ENCODE results near the gene RPS6KB2. TPM values are rescaled to one million over a fixed set of nuclear protein-coding genes. Genes with fewer than 3 reads are reported as not detected.
A peak's percentile ranks its signal among the peaks of the same experiment; 100 is the strongest.

RPS6KB2 gene
- total and polyA plus RNA-seq, 2 of the 4 experiments (the other 2 are of a cell fraction): 50.7 to 58.4 TPM

DNA sequence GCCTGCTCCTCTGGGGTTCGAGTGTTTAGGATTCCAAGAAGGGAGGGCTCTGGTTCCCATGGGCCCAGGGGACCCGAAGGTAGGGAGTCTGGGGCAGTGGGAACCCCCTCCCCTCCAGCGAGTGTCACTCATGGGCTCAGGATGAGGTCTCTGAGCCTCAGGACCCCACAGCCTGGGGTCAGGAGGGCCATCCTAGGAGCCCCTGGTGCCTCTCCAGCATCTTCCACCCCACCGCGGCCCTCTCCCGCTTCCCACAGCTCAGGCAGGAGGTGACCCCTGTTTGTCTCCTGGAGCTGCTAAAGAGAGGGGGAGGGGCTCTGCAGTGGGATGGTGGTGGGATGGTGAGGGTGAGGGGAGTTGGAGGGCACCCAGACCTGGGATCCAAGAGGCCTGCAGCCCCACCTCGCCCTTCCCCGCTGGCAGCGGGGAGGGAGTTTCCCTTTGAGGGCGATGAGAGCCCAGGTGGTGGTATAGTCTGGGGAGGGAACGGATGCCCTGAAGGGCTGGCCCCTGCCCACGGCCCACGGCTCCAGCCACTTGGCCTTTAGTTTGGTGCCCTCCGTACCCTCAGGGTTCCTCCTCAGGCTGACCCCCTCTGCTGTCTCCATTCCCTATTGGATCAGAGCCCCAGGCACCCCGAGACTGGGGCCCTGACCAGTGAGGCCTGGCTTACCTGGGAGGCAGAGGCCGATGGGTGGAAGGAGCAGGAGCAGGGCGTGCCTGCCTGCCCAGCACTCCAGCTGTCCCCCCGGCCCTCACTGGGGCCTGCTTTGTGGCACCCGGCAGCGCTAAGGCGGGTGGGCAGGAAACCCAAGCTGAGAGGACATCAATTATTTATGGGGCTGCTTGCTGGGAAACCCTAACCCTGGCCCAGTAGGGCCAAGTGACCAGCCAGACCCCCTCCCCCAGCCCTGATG is 25.8 kb downstream of the RPS6KB2 start (continued):
- TF ChIP-seq SMC3 (IDR thresholded peaks at IDR 0.05; ENCODE audit: low read depth, low read length): no peak

DNA sequence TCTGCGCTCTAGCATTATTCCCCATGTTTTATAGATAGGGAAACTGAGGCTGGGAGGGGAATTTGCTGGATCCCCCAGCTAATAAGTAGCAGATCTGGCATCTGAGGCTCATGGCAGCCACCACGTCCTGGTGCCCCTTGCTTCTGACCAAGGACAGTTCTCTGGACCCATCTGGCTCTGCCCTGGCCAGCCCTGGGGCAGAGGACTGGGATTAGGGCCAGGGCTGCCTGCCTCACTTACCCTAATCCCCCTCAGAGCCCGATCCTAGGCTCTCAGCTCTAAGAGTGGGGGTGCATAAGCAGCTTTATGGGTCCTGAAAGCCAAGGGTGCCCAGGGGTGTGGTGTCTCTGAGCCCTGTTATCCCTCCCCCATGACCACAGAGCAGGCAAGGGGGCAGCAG is 26.8 kb downstream of the RPS6KB2 start, which contains the start of gene CABP4:
TSS of gene CABP4 (plus strand) at position 301 of the 400 bp plus-strand sequence. CDS start at position 371, 70 bp downstream.
- H3K23ac ChIP-seq (ENCODE audit: low read depth, low read length): no peak within 1 kb of the TSS
- CTCF ChIA-PET: no interaction called here
- intact Hi-C loops (cut with micrococcal nuclease): no loop called here
- BruUV-seq (replicated peaks): no TSS peak
- POLR2A ChIA-PET (ENCODE audit: unreplicated experiment): no interaction called here
- H3K18ac ChIP-seq (ENCODE audit: low read depth, low read length): no peak within 1 kb of the TSS
- dilution Hi-C loops (cut with HindIII; ENCODE audit: low sequenced_read_pairs, unreplicated experiment): no loop called here
- H4K5ac ChIP-seq (ENCODE audit: low read depth, low read length): no peak within 1 kb of the TSS
- ATAC-seq (ENCODE audit: low read depth): no peak
- peak within 1 kb of the TSS; percentile 51 for H2AFZ ChIP-seq (replicated peaks; ENCODE audit: low read length, poor library complexity)
- no peak for DNase-seq
- H4K91ac ChIP-seq (ENCODE audit: insufficient read depth, low read depth, low read length): no peak within 1 kb of the TSS
- H3K4me2 ChIP-seq (ENCODE audit: low read depth, low read length): no peak within 1 kb of the TSS
- peaks cover 25% of the 10 kb centered on the region; the same call in 1 of the 2 replicates for H3K27me3 ChIP-seq (ENCODE audit: control insufficient read depth, insufficient read depth, low read length)
- no peak within 1 kb of the TSS for H3K9ac ChIP-seq (ENCODE audit: low read depth, low read length)
- H3K27ac ChIP-seq (ENCODE audit: insufficient read depth, low read length): no peak within 1 kb of the TSS
- no peak within 1 kb of the TSS for H3K4ac ChIP-seq (ENCODE audit: low read depth, low read length)
- H2BK120ac ChIP-seq (ENCODE audit: low read depth, low read length): no peak within 1 kb of the TSS
- H3K36me3 ChIP-seq (ENCODE audit: control insufficient read depth, insufficient read depth, low read length): no peaks in the 10 kb centered on the region
- no peaks in the 10 kb centered on the region for H3K9me1 ChIP-seq (ENCODE audit: insufficient read depth, low read length)
- H4K20me1 ChIP-seq (ENCODE audit: insufficient read depth, low read length): no peaks in the 10 kb centered on the region
- no peak within 1 kb of the TSS for H2BK5ac ChIP-seq (ENCODE audit: low read depth, low read length, poor library complexity, severe bottlenecking)
- H3K79me1 ChIP-seq (ENCODE audit: low read depth in 1 of 2, low read length in 2 of 2): no peaks in the 10 kb centered on the region
- no peak within 1 kb of the TSS for H3K4me3 ChIP-seq (ENCODE audit: insufficient read depth, low read depth, low read length)
- H2BK20ac ChIP-seq (ENCODE audit: low read depth, low read length): no peak within 1 kb of the TSS
- H3K9me3 ChIP-seq (ENCODE audit: control insufficient read depth, insufficient read depth, low read length): no peaks in the 10 kb centered on the region
- no peak within 1 kb of the TSS for H3K14ac ChIP-seq (replicated peaks; ENCODE audit: low read depth, low read length)
- no peak within 1 kb of the TSS for H2BK15ac ChIP-seq (ENCODE audit: low read depth, low read length)
- no peak within 1 kb of the TSS for H3K56ac ChIP-seq (ENCODE audit: extremely low read depth, insufficient read depth, low read length)
- no peaks in the 10 kb centered on the region for H3K4me1 ChIP-seq (ENCODE audit: control insufficient read depth, insufficient read depth, low read length)
- no peak within 1 kb of the TSS for H4K8ac ChIP-seq (ENCODE audit: low read depth in 2 of 2, low read length in 2 of 2)
- TF ChIP-seq RFX5 (IDR thresholded peaks at IDR 0.05; ENCODE audit: low read depth, low read length): no peak
- no peak for TF ChIP-seq CHD1 (IDR thresholded peaks at IDR 0.05; ENCODE audit: low read depth, low read length)
- TF ChIP-seq, protein P1, sequence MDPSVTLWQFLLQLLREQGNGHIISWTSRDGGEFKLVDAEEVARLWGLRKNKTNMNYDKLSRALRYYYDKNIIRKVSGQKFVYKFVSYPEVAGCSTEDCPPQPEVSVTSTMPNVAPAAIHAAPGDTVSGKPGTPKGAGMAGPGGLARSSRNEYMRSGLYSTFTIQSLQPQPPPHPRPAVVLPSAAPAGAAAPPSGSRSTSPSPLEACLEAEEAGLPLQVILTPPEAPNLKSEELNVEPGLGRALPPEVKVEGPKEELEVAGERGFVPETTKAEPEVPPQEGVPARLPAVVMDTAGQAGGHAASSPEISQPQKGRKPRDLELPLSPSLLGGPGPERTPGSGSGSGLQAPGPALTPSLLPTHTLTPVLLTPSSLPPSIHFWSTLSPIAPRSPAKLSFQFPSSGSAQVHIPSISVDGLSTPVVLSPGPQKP (IDR thresholded peaks at IDR 0.05; ENCODE audit: borderline replicate concordance, low read depth, low read length): no peak
- no peak for TF ChIP-seq MAFK (IDR thresholded peaks at IDR 0.05; ENCODE audit: low read depth, low read length)
- no peak for TF ChIP-seq NFE2L2 (IDR thresholded peaks at IDR 0.05; ENCODE audit: low read depth, low read length)
- no CpG with 5 or more reads among the region's 3 CpGs for WGBS, 2 experiments (ENCODE audit: extremely low coverage in 2 of 2, insufficient read length in 1 of 2)
- in situ Hi-C loops (cut with MboI; ENCODE audit: low sequenced_read_pairs): no loop called here
- H2AK5ac ChIP-seq (ENCODE audit: low read depth, low read length): no peak within 1 kb of the TSS
- no peak within 1 kb of the TSS for H2AK9ac ChIP-seq (replicated peaks; ENCODE audit: low read depth, low read length, poor library complexity)
